ENCODE data around the gene ADRM1.

GRCh38 chr20:62344092-62344491, 41.3 kb downstream of the ADRM1 start:
- TF ChIP-seq, protein P1, sequence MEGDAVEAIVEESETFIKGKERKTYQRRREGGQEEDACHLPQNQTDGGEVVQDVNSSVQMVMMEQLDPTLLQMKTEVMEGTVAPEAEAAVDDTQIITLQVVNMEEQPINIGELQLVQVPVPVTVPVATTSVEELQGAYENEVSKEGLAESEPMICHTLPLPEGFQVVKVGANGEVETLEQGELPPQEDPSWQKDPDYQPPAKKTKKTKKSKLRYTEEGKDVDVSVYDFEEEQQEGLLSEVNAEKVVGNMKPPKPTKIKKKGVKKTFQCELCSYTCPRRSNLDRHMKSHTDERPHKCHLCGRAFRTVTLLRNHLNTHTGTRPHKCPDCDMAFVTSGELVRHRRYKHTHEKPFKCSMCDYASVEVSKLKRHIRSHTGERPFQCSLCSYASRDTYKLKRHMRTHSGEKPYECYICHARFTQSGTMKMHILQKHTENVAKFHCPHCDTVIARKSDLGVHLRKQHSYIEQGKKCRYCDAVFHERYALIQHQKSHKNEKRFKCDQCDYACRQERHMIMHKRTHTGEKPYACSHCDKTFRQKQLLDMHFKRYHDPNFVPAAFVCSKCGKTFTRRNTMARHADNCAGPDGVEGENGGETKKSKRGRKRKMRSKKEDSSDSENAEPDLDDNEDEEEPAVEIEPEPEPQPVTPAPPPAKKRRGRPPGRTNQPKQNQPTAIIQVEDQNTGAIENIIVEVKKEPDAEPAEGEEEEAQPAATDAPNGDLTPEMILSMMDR (IDR thresholded peaks at IDR 0.05; ENCODE audit: insufficient read depth, low read length, poor library complexity, severe bottlenecking): no peak
- TF ChIP-seq EZH2phosphoT487 (conservative IDR thresholded peaks at IDR 0.05; ENCODE audit: low read length): no peak

All from SU-DHL-6 (cell line).